ENCODE results near the gene YEATS2. TPM values are rescaled to one million over a fixed set of nuclear protein-coding genes. Genes with fewer than 3 reads are reported as not detected.

Gene YEATS2
- total RNA-seq, 4 donors from 2014 or later: 26.7 to 45.0 (median 27.8) TPM

GRCh38 chr3:183743231-183743630 is 45.6 kb downstream of the YEATS2 start:
- no peaks in the 10 kb centered on the region for H3K27me3 ChIP-seq
- 94 to 97% methylated on average over 7 of the region's 7 CpGs for WGBS, 2 donors
- H3K4me1 ChIP-seq: no peaks in the 10 kb centered on the region
- H3K27ac ChIP-seq: no peak overlapping the region
- peaks cover 0 to 44% (median 0%) of the 10 kb centered on the region in 3 donors for H3K36me3 ChIP-seq
- TF ChIP-seq POLR2A (IDR thresholded peaks at IDR 0.05): no peak
- TF ChIP-seq EP300 (IDR thresholded peaks at IDR 0.05): no peak
- TF ChIP-seq, protein P1, sequence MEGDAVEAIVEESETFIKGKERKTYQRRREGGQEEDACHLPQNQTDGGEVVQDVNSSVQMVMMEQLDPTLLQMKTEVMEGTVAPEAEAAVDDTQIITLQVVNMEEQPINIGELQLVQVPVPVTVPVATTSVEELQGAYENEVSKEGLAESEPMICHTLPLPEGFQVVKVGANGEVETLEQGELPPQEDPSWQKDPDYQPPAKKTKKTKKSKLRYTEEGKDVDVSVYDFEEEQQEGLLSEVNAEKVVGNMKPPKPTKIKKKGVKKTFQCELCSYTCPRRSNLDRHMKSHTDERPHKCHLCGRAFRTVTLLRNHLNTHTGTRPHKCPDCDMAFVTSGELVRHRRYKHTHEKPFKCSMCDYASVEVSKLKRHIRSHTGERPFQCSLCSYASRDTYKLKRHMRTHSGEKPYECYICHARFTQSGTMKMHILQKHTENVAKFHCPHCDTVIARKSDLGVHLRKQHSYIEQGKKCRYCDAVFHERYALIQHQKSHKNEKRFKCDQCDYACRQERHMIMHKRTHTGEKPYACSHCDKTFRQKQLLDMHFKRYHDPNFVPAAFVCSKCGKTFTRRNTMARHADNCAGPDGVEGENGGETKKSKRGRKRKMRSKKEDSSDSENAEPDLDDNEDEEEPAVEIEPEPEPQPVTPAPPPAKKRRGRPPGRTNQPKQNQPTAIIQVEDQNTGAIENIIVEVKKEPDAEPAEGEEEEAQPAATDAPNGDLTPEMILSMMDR (IDR thresholded peaks at IDR 0.05): no peak
- H3K9me3 ChIP-seq: no peaks in the 10 kb centered on the region
- H3K4me3 ChIP-seq: no peak overlapping the region
- no peak for DNase-seq (ENCODE audit: low spot score in 2 of 2)

DNA sequence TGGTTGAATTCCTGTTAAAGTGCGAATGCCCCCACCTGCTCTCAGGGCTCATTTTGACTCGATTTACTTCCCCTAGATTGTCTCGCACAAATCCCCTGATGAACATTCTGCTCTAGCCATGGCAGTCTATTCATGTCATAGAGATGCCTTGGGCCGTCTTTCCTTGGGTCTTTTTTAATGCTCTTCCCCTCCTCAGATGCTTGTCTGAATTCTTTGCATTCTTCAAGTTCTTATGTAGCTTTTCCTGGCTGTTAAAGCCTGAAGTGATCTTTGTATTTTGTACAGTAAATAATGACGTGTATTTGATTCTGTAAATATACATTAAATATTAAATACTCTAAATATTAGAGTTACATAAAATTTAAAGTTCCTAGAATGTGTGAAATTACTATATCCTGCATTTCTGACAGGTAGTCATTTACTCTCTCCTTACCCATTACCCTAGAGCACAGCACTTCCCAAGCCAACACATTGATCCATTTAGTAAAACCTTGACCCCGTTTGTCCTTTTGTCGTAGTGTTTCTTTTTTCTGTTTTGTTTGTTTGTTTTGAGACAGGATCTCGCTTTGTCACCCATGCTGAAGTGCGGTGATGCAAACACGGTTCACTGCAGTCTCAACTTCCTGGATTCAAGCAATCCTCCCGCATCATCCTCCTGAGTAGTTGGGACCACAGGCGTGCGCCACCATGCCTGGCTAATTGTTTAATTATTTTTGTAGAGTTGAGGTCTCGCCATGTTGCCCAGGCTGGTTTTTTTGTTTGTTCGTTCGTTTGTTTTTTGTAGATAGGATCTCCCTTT is 47.9 kb downstream of the YEATS2 start:
- H3K36me3 ChIP-seq: peaks cover 0 to 64% (median 4%) of the 10 kb centered on the region in 3 donors
- no peaks in the 10 kb centered on the region for H3K27me3 ChIP-seq
- TF ChIP-seq, protein P1 (IDR thresholded peaks at IDR 0.05): no peak
- TF ChIP-seq EP300 (IDR thresholded peaks at IDR 0.05) (no peak), POLR2A (IDR thresholded peaks at IDR 0.05) (no peak)
- DNase-seq (ENCODE audit: low spot score in 2 of 2): no peak
- H3K4me3 ChIP-seq: no peak overlapping the region
- H3K4me1 ChIP-seq: no peaks in the 10 kb centered on the region
- H3K27ac ChIP-seq: no peak overlapping the region
- H3K9me3 ChIP-seq: no peaks in the 10 kb centered on the region
- WGBS, 2 donors: 69 to 70% methylated on average over 16 of the region's 16 CpGs

- Histone ChIP-seq H3K4me3 (no peak overlapping the region), H3K27ac (no peak overlapping the region), H3K4me1 (no peaks in the 10 kb centered on the region), H3K27me3 (no peaks in the 10 kb centered on the region), H3K9me3 (no peaks in the 10 kb centered on the region), H3K36me3 (peaks cover 0 to 95% (median 19%) of the 10 kb centered on the region in 3 donors)
- DNase-seq (ENCODE audit: low spot score in 2 of 2): no peak
- TF ChIP-seq POLR2A (IDR thresholded peaks at IDR 0.05) (no peak), EP300 (IDR thresholded peaks at IDR 0.05) (no peak)
- TF ChIP-seq, protein P1 (IDR thresholded peaks at IDR 0.05): no peak
- 88 to 91% methylated on average over 5 of the region's 5 CpGs for WGBS, 2 donors
These were observed 56.5 kb downstream of the YEATS2 start for GRCh38 chr3:183754052-183754451.

GRCh38 chr3:183762304-183762703 is 64.7 kb downstream of the YEATS2 start:
- 95 to 97% methylated on average over 6 of the region's 6 CpGs for WGBS, 2 donors
- Histone ChIP-seq H3K9me3 (no peaks in the 10 kb centered on the region), H3K4me3 (no peak overlapping the region), H3K27ac (no peak overlapping the region), H3K27me3 (no peaks in the 10 kb centered on the region), H3K4me1 (peaks cover 0 to 4% (median 0%) of the 10 kb centered on the region in 4 donors), H3K36me3 (peaks cover 0 to 74% (median 7%) of the 10 kb centered on the region in 3 donors)
- TF ChIP-seq, protein P1 (IDR thresholded peaks at IDR 0.05): no peak
- TF ChIP-seq POLR2A (IDR thresholded peaks at IDR 0.05): no peak
- no peak for TF ChIP-seq EP300 (IDR thresholded peaks at IDR 0.05)
- DNase-seq (ENCODE audit: low spot score in 2 of 2): no peak
